AG04450 (cell line): Measurements from ENCODE around the gene OR2AJ1. TPM values are rescaled to one million over a fixed set of nuclear protein-coding genes. Genes with fewer than 3 reads are reported as not detected.
"Not testable (repeated sequence)": the region's sequence is repeated elsewhere in the genome, so short reads cannot be mapped to it uniquely, and the experiment has no call there.

Source experiments
- CTCF ChIA-PET: fragments of 300-600, 350-600 bp; formaldehyde crosslinking; extraction: SDS; loops from one replicate; lab custom pipeline; 2022; ENCODE audit warnings: antibody characterized with exemption, inconsistent platforms; lab: Charles Lee
- POLR2A ChIA-PET: fragments of 350-600 bp; formaldehyde crosslinking; extraction: SDS; loops from one replicate; lab custom pipeline; 2021; ENCODE audit warnings: antibody characterized with exemption, inconsistent platforms; lab: Yijun Ruan, JAX
- DNase-seq: peaks from one replicate; pipeline ENCODE4 v3.0.0-alpha.2; 2011; ENCODE audit warnings: low read depth, low spot score
- H3K27ac ChIP-seq: one replicate; pipeline ENCODE4 v1.5.1; 2012; ENCODE audit warnings: low read depth, low read length, control low read depth
- H3K27me3 ChIP-seq: one replicate; pipeline ENCODE4 v1.6.0; 2012; ENCODE audit warnings: low read length; ENCODE audit not compliant: control insufficient read depth, insufficient read depth
- H3K4me3 ChIP-seq: 2 replicates; pipeline ENCODE4 v1.5.1; 2011; ENCODE audit warnings: mild to moderate bottlenecking, low read depth, low read length, control low read depth
- H3K9me3 ChIP-seq: 2 replicates; pipeline ENCODE4 v1.5.1; 2012; ENCODE audit warnings: low read length; ENCODE audit not compliant: control insufficient read depth, insufficient read depth
- polyA plus RNA-seq: library from polyadenylated mRNA; depleted of rRNA; stranded (reverse); fragments of >200 nt; gene quantifications from 2 replicates; pipeline ENCODE4 v1.2.3, GENCODE V29; 2011
- TF ChIP-seq, protein P1 (sequence below): IDR thresholded peaks from 2 replicates; pipeline ENCODE4 v1.5.1; 2011; ENCODE audit warnings: low read depth, low read length, control low read depth, inconsistent platforms

The OR2AJ1 gene
- polyA plus RNA-seq, 1 experiment: not detected

DNA sequence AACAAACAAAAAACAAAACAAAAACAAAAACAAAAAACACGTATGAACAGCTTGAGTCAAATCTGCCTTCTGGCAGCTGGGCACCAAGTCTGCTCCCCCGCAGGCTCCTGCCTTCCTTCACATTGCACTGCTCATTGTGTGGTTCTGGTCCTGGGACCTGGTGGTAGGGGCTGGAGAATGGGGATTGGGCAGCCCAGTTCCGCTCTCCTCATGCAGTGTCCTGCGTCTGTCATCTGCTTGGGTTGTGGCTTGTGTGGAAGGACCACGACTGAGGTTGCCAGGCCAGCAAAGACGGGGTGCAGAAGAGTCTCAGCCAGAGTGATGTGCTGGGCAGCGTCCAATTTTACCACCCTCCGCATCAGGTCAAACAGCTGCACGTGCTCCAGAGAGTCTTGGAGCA, 11.1 kb downstream of the OR2AJ1 start:
- Histone ChIP-seq H3K27ac (no peak overlapping the region), H3K9me3 (peaks cover 24% of the 10 kb centered on the region), H3K4me3 (no peak overlapping the region), H3K27me3 (no peaks in the 10 kb centered on the region)
- no peak for DNase-seq
- TF ChIP-seq, protein P1, sequence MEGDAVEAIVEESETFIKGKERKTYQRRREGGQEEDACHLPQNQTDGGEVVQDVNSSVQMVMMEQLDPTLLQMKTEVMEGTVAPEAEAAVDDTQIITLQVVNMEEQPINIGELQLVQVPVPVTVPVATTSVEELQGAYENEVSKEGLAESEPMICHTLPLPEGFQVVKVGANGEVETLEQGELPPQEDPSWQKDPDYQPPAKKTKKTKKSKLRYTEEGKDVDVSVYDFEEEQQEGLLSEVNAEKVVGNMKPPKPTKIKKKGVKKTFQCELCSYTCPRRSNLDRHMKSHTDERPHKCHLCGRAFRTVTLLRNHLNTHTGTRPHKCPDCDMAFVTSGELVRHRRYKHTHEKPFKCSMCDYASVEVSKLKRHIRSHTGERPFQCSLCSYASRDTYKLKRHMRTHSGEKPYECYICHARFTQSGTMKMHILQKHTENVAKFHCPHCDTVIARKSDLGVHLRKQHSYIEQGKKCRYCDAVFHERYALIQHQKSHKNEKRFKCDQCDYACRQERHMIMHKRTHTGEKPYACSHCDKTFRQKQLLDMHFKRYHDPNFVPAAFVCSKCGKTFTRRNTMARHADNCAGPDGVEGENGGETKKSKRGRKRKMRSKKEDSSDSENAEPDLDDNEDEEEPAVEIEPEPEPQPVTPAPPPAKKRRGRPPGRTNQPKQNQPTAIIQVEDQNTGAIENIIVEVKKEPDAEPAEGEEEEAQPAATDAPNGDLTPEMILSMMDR: no peak
- ChIA-PET POLR2A (no interaction called here), CTCF (no interaction called here)

DNA sequence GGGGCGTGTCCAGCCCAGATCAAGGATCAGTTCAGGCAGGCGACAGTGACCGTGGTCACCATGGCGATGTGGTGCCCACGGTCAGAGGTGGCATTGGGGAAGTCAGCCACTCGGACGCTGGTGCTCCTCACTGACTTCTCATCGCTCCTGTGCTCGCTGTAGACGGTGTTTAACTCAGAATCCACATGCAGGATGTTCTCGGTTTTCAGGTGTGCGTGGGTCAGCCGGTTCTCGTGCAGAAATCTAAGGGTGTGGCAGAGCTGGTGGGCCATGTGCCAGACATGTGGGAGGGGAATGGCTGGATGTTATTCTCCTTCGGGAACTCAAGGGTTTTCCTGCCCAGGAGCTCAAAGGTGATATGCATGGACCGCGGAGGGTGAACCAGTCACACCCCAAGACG, 11.7 kb downstream of the OR2AJ1 start:
- POLR2A ChIA-PET: no interaction called here
- Histone ChIP-seq H3K9me3 (peaks cover 24% of the 10 kb centered on the region), H3K4me3 (no peak overlapping the region), H3K27ac (no peak overlapping the region), H3K27me3 (no peaks in the 10 kb centered on the region)
- CTCF ChIA-PET: no interaction called here
- no peak for DNase-seq
- TF ChIP-seq, protein P1: no peak

DNA sequence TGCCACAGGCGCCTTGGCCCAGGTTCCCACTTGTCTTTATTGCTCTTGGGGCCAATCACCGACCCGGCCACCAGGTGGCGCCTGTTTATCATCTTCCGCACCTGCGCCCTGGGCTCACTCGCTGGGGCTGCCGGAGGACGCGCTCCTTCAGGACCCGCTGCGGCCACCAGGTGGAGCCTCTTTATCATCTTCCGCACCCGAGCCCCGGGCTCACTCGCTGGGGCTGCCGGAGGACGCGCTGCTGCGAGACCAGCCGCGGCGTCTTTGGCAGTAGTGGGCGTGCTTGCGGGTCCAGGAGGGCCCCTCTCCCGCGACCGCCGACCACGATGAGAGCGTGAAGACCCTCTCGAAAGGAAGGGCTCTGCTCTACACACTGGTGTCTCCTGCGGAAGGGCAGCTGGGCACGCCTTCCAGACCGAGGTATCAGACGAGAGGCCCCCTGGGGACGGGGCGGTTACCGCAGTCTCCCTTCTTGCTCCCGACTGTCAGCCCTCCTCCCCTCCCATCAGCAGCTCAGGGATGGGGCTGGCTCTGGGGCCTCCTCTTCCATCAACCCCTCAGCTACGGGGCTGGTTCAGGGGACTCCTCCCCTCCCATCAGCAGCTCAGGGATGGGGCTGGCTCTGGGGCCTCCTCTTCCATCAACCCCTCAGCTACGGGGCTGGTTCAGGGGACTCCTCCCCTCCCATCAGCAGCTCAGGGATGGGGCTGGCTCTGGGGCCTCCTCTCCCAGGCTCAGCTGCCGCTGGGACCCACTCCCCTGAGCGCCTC, 12.5 kb downstream of the OR2AJ1 start:
- CTCF ChIA-PET, POLR2A ChIA-PET, H3K27ac ChIP-seq, H3K27me3 ChIP-seq, H3K4me3 ChIP-seq, DNase-seq: not testable (repeated sequence)
- peaks cover 24% of the 10 kb centered on the region for H3K9me3 ChIP-seq

DNA sequence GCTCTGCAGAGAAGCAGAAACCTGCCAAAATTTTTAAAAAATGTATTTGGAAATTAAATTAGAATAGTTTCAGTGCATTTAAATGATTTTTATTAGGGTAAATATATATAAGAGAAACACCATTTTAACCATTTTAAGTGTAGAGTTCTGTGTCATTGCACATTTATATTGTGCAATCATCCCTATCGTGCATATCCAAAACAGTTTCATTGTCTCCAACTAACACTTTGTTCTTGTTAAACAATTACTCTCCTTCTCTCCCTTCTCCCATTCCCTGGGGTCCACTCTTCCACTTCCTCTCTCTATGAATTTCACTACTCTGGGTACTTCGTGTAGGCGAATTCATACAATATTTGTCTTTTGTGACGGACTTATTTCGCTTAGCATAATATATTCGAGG, 17.9 kb downstream of the OR2AJ1 start:
- Histone ChIP-seq H3K27ac (no peak overlapping the region), H3K9me3 (peaks cover 2% of the 10 kb centered on the region), H3K4me3 (no peak overlapping the region), H3K27me3 (no peaks in the 10 kb centered on the region)
- no peak for DNase-seq
- TF ChIP-seq, protein P1: no peak
- CTCF ChIA-PET: no interaction called here
- POLR2A ChIA-PET: no interaction called here

DNA sequence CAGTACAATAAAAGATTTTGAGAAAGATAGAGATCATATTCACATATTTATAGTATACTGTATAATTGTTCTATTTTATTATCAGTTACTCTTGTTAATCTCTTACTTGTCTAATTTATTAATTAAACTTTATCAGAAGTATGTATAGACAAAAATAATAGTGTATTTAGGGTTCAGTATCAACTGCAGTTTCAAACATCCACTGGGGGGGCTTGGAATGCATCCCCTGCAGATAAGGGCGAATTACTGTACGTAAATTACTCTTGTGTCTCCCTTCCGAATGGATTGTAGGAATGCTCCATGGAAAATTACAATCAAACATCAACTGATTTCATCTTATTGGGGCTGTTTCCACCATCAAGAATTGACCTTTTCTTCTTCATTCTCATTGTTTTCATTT, 23.9 kb downstream of the OR2AJ1 start, which contains the start of gene OR2L8:
TSS of gene OR2L8 (plus strand) at position 301 of the 400 bp plus-strand sequence. CDS start at position 301, 0 bp downstream.
- no peak within 1 kb of the TSS for H3K4me3 ChIP-seq
- TF ChIP-seq, protein P1: no peak
- H3K9me3 ChIP-seq: peaks cover 2% of the 10 kb centered on the region; the same call in 1 of the 2 replicates
- H3K27ac ChIP-seq: no peak within 1 kb of the TSS
- no peak for DNase-seq
- no peaks in the 10 kb centered on the region for H3K27me3 ChIP-seq
- POLR2A ChIA-PET: no interaction called here
- CTCF ChIA-PET: no interaction called here
